SK-N-MC (cell line): ENCODE results near the gene FBXL17.

Experiments
- DNase-seq: peaks from one replicate; pipeline ENCODE4 v3.0.0-alpha.2; 2011; ENCODE audit warnings: low read depth, low spot score
- H3K27ac ChIP-seq: fragments of 200-600 bp; sonication (generic); 2 replicates; pipeline ENCODE4 v1.5.1; 2016; ENCODE audit warnings: mixed run types
- H3K36me3 ChIP-seq: fragments of 200-600 bp; sonication (generic); 2 replicates; pipeline ENCODE4 v1.6.1; 2017; ENCODE audit warnings: antibody characterized with exemption, low read length, mixed read lengths; ENCODE audit not compliant: insufficient read depth
- H3K4me3 ChIP-seq: fragments of 200-600 bp; sonication (generic); 2 replicates; pipeline ENCODE4 v1.5.1; 2016
- H3K9ac ChIP-seq: fragments of 200-600 bp; sonication (generic); 2 replicates; pipeline ENCODE4 v1.8.0; 2017; ENCODE audit warnings: mixed run types, mixed read lengths; ENCODE audit not compliant: insufficient read length
- H3K9me3 ChIP-seq: fragments of 200-600 bp; sonication (generic); 2 replicates; pipeline ENCODE4 v1.6.1; 2017; ENCODE audit warnings: low read depth, mild to moderate bottlenecking, antibody characterized with exemption, low read length, moderate library complexity, mixed read lengths
- EZH2 ChIP-seq: fragments of 200-600 bp; sonication (generic); IDR thresholded peaks from one replicate; pipeline ENCODE4 v1.6.1; 2017; ENCODE audit warnings: antibody characterized with exemption
- FOXP2 ChIP-seq: optimal IDR thresholded peaks from 2 replicates; pipeline ENCODE3; 2011; ENCODE audit warnings: mild to moderate bottlenecking, moderate library complexity; ENCODE audit not compliant: insufficient read depth; ENCODE audit errors: extremely low read length, control extremely low read depth
- POLR2AphosphoS5 ChIP-seq: IDR thresholded peaks from 2 replicates; pipeline ENCODE4 v1.6.1; 2012; ENCODE audit warnings: mild to moderate bottlenecking, low read depth, low read length, borderline replicate concordance

Gene FBXL17

DNA sequence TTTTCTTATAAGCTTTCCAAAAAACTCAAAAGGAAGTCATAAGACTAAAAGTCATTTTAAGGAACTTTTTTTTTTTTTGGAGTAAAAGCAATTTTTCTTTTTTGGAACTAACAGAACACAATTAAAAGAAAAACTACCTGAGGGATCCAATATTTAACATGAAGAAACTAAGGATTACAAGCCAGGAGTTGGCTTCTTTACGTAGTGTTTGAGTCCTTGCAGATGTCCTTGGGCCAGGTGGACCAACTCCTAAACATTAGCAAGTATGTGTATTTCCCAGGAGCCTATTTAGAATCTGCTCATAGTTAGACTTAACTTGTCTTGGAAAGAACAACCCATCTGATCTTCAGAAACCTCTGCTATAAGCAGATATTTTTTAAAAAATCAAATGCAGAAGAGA lies 557.1 kb downstream of the FBXL17 start:
- TF ChIP-seq EZH2, result no peak
- no peak for TF ChIP-seq FOXP2
- TF ChIP-seq POLR2AphosphoS5, result no peak
- no peak for DNase-seq
- Histone ChIP-seq H3K4me3 (no peak overlapping the region), H3K27ac (no peak overlapping the region), H3K9me3 (no peaks in the 10 kb centered on the region), H3K36me3 (no peaks in the 10 kb centered on the region), H3K9ac (no peak overlapping the region)

DNA sequence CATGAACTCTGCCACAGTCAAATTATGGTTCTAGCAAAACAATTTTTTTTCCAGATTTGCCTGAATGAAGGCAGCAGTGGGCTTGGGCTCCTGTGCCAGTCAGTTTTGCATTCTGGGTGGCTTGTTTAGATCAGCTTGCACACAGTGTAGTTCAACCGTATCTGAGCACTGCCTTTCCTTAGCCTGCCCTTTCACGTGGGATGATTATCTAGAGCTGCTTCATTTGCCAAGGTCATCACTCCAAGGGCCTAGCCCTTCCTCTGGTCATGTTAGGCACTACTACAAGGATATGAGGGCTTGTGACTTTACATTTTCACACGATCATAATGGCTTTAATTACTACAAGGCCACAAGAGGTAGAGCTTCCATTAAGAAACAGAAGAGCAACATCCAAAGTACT lies 560.6 kb downstream of the FBXL17 start:
- Histone ChIP-seq H3K9me3 (no peaks in the 10 kb centered on the region), H3K27ac (no peak overlapping the region), H3K4me3 (no peak overlapping the region), H3K9ac (no peak overlapping the region), H3K36me3 (no peaks in the 10 kb centered on the region)
- DNase-seq, result no peak
- no peak for TF ChIP-seq FOXP2

DNA sequence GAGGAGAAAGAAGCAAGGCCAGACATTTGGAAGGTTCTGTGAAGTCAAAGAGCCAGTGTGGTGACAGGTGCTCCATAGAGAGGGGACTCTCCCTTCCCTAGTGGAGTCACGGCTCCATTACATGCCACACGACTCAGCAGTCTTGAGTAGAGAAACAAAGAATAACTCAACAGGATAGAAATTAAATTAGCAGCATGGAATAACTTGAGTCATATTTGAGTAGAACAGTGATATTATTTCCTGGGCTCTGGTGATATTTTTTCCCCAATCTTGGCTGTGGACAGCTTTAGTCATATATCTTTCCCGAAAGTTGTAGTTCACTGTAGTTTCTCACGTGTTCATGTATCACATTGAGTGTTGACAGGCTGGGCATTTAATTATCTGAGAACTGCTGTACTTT lies 561.5 kb downstream of the FBXL17 start:
- H3K4me3 ChIP-seq, result no peak overlapping the region
- TF ChIP-seq POLR2AphosphoS5, result no peak
- no peak for TF ChIP-seq FOXP2
- no peak for TF ChIP-seq EZH2
- H3K9me3 ChIP-seq, result no peaks in the 10 kb centered on the region
- no peak overlapping the region for H3K9ac ChIP-seq
- DNase-seq, result no peak
- no peaks in the 10 kb centered on the region for H3K36me3 ChIP-seq
- H3K27ac ChIP-seq, result no peak overlapping the region

DNA sequence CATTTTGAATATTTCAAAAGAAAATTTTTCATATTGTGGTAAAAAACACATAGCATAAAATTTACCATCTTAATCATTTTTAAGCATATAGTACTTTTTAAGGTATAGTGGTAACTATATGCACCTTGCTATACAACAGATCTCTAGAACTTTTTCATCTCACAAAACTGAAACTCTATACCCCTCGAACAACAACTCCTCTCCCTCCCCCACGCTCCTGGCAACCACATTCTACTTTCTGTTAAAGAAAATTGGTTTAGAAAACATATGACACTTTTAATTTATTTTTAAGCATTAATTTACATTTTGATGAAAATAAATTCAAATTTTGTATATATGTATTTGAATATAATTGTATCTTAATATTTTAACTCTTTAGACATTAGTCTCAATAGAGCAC lies 563.9 kb downstream of the FBXL17 start:
- no peak overlapping the region for H3K27ac ChIP-seq
- no peaks in the 10 kb centered on the region for H3K9me3 ChIP-seq
- TF ChIP-seq EZH2 (no peak), FOXP2 (no peak), POLR2AphosphoS5 (no peak)
- H3K9ac ChIP-seq, result no peak overlapping the region
- DNase-seq, result no peak
- H3K4me3 ChIP-seq, result no peak overlapping the region
- H3K36me3 ChIP-seq, result no peaks in the 10 kb centered on the region

DNA sequence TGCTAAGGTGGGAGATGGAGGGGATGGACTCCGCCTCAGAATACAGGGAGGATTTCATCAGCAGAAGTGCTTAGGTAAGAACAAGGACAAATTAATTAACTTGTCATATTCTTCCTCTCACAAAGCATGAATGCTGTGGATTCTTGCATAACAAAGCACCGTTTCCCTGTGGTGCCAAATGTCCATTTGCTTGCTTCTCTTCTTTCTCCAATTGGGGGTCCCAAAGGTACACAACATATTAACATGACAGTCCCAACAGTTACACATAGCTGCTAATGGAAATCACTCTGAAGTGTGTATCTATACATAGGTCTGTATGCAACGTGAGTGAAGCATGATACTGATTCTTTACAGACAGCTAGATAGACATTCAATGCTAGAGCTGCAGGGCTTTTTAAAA lies 564.5 kb downstream of the FBXL17 start:
- Histone ChIP-seq H3K9ac (no peak overlapping the region), H3K9me3 (no peaks in the 10 kb centered on the region), H3K4me3 (no peak overlapping the region), H3K27ac (no peak overlapping the region), H3K36me3 (no peaks in the 10 kb centered on the region)
- no peak for TF ChIP-seq POLR2AphosphoS5
- DNase-seq, result no peak

DNA sequence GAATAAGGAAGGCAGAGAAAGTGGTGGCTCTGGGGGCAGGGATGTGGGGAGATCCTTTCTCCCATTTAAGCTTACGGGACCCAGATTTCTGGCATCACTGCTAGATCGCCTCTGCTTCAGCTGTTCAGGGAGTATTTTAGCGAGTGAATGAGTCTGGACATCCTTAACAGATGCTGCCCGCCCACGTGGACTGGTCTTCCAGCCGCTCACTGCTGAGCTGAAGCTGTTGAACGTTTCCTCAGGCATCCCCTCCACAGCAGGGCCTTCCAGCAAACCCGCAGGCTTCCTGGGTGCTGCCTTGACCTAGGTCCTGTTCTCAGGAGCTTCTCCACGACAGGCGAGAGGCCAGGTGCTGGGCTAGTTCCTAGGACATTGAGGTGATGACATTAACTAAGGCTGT lies 566.8 kb downstream of the FBXL17 start:
- Histone ChIP-seq H3K9me3 (no peaks in the 10 kb centered on the region), H3K4me3 (no peak overlapping the region), H3K36me3 (no peaks in the 10 kb centered on the region), H3K9ac (no peak overlapping the region), H3K27ac (no peak overlapping the region)
- TF ChIP-seq POLR2AphosphoS5 (no peak), FOXP2 (no peak), EZH2 (no peak)
- no peak for DNase-seq

DNA sequence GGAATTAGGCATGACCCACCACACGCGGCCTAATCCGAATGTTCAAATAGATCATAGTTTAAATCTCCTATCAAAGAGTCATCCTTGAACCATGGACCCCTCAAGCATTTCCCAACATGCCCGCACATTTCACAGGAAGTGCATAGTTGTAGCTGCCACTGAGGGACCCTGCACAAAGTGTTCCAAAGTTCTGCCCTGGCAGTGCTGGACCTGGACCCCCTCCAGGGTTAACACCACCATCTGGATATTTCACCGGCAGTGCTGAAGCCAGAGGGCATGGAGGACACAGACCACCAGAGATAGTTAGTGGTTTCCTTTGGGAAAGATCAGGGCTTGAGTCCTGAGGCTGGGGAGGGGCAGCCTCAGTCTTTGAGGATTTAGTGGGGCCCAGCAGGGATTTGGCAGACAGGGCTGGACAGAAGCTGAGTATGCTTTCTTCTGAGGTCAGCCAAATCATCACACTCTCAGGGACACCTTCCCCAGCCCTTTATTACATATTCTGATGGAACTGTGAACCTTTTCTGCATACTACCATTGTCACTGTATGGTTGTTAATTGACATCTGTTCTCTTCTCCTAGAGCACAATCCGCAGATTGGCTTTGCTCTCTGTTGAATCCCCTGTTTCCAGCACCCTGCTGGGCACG lies 567.6 kb downstream of the FBXL17 start:
- TF ChIP-seq FOXP2 (no peak), EZH2 (no peak), POLR2AphosphoS5 (no peak)
- no peaks in the 10 kb centered on the region for H3K36me3 ChIP-seq
- H3K9me3 ChIP-seq, result no peaks in the 10 kb centered on the region
- no peak overlapping the region for H3K27ac ChIP-seq
- DNase-seq, result no peak
- H3K9ac ChIP-seq, result no peak overlapping the region
- no peak overlapping the region for H3K4me3 ChIP-seq

DNA sequence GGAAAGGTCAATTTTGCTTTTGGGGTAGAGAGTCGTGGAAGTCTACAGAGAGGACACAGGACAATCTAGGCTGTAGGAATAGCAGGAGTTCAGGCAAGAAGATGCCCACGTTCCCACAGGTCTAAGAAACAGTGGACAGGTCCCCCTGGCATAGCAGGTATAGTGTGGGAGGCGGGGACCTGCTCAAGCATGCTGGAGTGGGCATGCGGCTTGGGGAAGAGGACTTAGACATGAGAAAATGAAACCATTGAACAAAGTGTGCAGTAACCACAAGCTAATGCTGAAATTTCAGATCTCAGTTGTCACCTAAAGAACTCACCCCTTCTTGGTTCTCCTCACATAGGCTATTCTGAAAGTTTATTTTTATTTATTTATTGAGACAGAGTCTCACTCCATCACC lies 568.3 kb downstream of the FBXL17 start:
- DNase-seq, result no peak
- TF ChIP-seq EZH2 (no peak), POLR2AphosphoS5 (no peak)
- no peaks in the 10 kb centered on the region for H3K9me3 ChIP-seq
- H3K27ac ChIP-seq, result no peak overlapping the region
- H3K4me3 ChIP-seq, result no peak overlapping the region
- H3K36me3 ChIP-seq, result no peaks in the 10 kb centered on the region
- H3K9ac ChIP-seq, result no peak overlapping the region

DNA sequence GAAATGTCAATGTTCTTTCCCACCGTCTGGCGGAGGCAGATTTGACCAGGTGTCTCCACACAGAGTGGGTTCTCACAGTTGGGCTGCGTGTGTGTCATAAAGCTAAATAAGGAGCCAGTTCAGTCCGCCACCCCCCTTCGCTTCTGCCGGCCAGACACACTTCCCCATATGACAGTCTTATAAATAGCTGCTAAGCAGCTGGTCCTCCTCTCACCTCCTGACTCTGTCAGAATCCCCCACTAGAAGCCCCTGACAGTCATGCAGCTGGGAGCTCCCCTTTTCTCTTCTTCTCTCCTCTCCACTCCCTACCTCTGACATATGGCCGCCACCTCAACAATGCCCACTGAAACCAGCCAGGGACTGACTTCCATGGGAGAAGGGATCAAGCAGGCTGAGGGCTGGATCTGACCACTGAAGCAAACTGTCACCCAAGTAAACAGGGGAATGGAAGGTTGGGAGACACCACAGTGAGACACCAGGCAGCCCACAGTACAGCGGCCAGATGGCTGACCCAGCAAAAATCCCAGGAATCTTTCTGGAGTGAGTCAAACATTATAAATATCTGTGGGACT lies 569.2 kb downstream of the FBXL17 start:
- TF ChIP-seq EZH2, result no peak
- TF ChIP-seq FOXP2, result no peak
- TF ChIP-seq POLR2AphosphoS5, result no peak
- Histone ChIP-seq H3K4me3 (no peak overlapping the region), H3K9me3 (no peaks in the 10 kb centered on the region), H3K9ac (no peak overlapping the region), H3K36me3 (no peaks in the 10 kb centered on the region), H3K27ac (no peak overlapping the region)
- DNase-seq, result no peak
